Adipose tissue (tissue), 3 donors: ENCODE data around the gene COL19A1. TPM values are rescaled to one million over a fixed set of nuclear protein-coding genes. Genes with fewer than 3 reads are reported as not detected.
"Not testable (repeated sequence)": the region's sequence is repeated elsewhere in the genome, so short reads cannot be mapped to it uniquely, and the experiment has no call there.

Experiments used
- H3K27ac ChIP-seq: one replicate; pipeline ENCODE4 v1.5.1; 2013; ENCODE audit warnings: low read depth, low read length
- WGBS, 3 donors: extraction: QIAGEN DNeasy Blood & Tissue Kit; methylation state at CpG; one replicate each; pipeline ENCODE4 v1.1.7; 2013; 5-methylcytosine and 5-hydroxymethylcytosine counted together
- polyA plus RNA-seq, 3 donors: library from polyadenylated mRNA; stranded (reverse); fragments of 200-250 nt; gene quantifications; one replicate each; pipeline ENCODE4 v1.2.3, GENCODE V29; 2013
- donor health status: healthy with polysubstance abuse.
- donor health status: Bipolar disorder and iron deficiency.
- donor health status: healthy.

Gene COL19A1
- polyA plus RNA-seq, 3 donors: 0.09 TPM; not detected in 2

DNA sequence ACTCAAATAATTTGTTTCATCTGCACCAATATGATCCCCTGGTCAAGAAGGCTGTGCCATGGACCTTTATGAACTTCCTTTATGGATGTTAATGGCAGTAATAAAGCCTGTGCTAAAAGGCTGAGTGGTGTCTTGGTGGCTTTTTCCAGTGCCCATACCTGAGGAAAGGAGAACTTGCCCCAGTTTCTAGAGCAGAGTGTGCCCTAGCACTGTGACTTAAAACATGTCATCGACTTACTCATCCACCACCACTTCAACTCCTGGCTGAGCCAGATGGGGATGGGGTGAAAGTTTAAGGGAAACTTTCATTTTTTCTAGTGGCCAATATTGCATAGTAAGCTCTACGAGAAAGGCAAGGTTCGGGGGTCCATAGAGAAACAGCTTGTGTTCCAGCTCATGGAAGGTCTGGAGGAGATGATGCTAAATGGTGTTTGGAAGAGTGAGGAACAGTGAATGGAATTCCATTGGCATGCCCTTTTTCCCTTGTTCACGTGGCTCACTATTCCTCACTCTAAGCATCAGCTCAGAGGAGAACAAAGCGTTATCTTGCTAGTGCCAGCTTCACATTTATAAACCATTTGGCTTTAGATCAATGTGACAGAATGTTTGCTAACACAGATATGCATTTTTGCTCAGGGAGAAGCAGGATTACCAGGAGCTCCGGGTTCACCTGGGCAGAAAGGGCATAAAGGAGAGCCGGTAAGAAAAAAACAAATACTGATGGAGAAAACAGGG is 71.2 kb downstream of the COL19A1 start:
- no peak overlapping the region for H3K27ac ChIP-seq
- 55 to 80% (median 78%) methylated on average over 7 of the region's 7 CpGs for WGBS, 3 donors

DNA sequence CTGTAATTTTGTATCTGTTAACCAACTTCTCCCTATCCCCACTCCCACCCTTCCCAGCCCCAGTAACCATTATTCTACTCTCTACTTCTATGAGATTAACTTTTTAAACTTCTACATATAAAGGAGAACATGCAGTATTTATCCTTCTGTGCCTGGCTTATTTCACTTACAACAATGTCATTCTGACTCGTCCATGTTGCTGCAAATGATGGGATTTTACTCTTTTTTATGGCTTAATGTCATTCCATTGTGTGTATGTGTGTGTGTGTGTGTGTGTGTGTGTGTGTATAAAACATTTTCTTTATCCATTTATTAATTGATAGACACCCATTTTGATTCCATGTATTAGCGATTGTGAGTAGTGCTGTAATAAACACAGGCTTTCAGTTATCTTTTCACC is 76.1 kb downstream of the COL19A1 start:
- no peak overlapping the region for H3K27ac ChIP-seq
- 59 to 67% (median 60%) methylated on average over 2 of the region's 2 CpGs for WGBS, 3 donors

DNA sequence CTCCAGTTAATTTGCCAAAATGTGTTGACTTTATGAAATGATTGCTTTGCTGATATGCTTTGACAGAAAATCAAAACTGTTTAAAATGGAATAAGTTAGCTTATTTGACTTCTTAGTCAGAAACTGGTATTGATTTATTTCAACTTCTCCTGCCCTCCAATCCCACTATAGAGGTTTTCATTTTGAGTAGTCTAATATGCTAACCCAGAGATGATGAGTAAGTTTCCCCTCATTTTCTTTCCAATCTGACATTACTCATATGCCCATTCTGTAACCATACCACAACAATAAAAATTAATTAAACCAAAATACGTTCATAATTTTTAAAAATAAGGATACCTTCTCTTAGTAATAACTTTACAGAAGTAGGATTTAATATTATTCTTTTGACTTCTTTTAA is 78.8 kb downstream of the COL19A1 start:
- WGBS, 3 donors: 68 to 83% (median 68%) methylated on average over 1 of the region's 1 CpG
- no peak overlapping the region for H3K27ac ChIP-seq

DNA sequence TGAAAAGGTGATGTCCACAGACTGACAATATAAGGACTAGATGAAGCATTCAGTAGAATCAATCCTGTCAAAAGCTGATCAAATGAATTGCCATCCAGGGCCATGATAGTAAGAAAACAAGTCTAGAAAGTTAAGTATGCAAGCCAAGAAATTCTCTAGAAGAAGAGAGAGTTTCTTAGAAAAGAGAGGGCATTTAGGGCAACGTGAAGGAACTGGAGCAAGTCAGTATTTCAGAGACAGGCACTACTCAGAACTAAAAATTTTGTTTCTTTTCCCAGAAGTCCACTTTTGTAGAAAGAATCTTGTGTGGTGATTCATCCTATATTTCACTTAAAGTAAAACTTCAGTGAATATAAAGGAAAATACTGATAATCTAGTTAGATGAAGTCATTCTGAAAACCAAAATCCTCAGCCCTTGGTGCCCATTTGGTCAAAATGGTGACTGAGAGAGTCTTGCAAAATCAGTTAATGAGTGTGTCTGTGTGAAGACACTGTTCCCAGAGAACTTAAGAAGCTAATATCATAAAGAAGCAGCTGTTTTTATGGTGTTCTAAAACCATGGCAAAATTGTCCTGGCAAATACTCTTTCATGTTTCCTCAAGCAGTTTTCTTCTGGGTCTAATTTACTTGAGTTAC is 82.2 kb downstream of the COL19A1 start:
- WGBS, 3 donors: 50 to 79% (median 62%) methylated on average over 1 of the region's 1 CpG
- no peak overlapping the region for H3K27ac ChIP-seq

DNA sequence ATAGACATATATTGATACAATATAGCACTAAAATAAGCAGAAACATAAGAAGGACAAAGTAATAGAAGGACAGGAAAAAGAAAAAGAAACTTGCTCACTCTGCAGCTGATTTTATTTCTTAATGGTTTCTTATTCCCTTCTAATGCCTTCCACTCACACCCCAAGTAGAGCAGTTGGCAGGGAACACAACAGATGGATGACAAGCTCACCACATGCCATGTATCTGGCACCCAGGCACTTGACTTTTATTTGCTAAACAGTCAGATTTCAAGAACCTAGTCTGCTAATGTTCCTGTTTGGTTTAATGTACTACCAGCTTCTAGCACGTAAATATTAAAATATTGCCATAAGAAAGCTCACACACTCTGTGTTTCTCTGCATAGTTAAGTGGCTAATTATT is 87.1 kb downstream of the COL19A1 start:
- H3K27ac ChIP-seq: no peak overlapping the region
- WGBS, 3 donors: 28 to 88% (median 81%) methylated on average over 1 of the region's 1 CpG

DNA sequence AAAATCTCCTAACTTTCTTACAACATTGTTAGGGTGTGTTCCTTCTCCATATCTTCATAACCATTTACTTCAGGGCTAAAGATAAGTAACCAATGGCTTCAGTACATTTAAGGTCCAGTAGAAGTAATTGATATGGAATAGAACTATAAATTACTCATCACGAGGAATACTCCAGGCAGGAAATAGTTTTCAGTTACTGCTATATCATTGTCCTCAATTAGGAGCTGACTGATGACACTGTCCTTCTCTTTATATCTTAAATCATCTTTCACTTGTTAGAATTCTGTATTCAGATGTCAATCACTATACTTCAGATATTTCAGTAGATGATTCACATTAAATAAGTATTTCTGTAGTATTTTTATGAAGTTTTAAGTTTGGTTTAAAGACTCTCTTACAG is 88.4 kb downstream of the COL19A1 start:
- no peak overlapping the region for H3K27ac ChIP-seq

DNA sequence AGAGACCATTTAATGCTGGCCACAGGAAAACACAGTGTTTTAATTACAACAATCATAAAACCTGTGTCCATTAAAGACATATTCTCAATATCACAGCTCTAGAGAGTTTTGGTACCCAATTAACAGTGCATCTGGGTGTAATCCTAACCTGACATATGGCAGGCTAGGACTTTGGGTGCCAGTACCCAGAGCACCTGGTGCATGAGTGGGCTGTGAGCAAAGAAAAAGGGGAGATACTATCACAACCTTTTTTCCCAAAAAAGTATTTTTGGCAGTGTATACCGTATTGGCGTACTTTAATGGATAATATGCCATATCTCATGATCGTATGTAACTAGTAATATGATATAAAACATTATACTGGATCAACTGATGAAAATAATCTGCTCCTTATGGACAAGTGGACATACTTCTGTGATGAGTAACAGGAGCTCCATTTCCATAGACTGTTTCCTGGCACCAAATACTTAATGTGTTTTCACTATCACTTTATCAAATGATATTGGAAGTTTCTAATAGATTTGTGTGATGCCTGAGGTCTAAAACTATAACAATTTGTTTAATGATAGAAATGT is 91.7 kb downstream of the COL19A1 start:
- H3K27ac ChIP-seq: no peak overlapping the region
- WGBS, 3 donors: 67 to 85% (median 78%) methylated on average over 3 of the region's 3 CpGs

More for the DNA sequence above, 88.4 kb downstream of the COL19A1 start:
- WGBS, 3 donors: 31 to 76% (median 72%) methylated on average over 1 of the region's 1 CpG

DNA sequence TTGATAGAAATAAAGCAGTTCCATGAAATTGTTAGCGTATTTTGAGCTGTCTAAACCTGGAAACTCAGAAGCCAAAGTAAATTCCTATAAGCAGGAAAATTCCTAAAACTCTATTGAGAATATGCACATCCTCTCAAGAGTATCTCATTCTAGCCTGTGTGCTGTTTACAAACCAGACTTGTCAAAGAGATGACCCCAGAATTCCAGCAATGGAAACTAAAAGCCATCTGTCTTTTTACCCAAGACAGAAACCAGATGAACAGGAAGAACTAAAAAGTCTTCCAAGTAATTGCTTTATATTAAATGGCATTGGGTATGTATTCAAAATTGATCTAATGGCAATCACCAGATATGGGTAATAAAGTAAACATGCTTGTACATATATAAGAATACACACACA is 92.6 kb downstream of the COL19A1 start:
- WGBS, 3 donors: 71 to 75% (median 73%) methylated on average over 1 of the region's 1 CpG

DNA sequence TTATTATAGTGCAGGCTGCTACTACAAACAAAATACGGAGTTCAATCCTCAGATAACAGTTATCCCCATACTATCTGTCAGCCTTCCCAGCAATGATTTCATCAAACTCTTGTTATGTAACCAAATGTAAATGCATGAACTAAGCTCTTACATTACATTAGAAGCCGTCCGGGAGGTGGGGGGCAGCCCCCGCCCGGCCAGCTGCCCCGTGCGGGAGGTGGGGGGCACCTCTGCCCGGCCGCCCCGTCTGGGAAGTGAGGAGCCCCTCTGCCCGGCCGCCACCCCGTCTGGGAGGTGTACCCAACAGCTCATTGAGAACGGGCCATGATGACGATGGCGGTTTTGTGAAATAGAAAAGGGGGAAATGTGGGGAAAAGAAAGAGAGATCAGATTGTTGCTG is 99.6 kb downstream of the COL19A1 start:
- 90 to 95% (median 93%) methylated on average over 16 of the region's 16 CpGs for WGBS, 3 donors
- not testable (repeated sequence) for H3K27ac ChIP-seq

More for the DNA sequence above, 92.6 kb downstream of the COL19A1 start:
- no peak overlapping the region for H3K27ac ChIP-seq

DNA sequence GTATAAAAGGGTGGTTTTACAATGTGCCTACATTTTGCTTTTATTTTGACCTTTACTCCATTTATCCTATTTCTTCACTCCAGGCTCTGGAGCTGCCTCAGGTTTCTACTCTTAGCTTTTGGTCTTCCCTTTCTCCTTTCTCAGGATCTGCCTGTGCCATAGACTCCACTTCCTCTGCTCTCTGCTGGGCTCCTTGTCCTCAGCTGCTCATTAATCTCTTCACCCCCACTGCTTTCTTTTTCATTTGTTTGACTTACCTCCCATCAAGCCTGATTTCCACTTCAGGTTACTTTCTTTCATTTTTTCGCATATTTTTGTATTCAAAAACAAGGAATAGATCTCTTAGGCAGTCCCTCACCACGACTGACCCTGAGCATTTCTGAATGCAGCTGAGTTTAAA is 106.8 kb downstream of the COL19A1 start:
- 43% methylated on average over 2 of the region's 2 CpGs for WGBS, 3 donors
- H3K27ac ChIP-seq: no peak overlapping the region

DNA sequence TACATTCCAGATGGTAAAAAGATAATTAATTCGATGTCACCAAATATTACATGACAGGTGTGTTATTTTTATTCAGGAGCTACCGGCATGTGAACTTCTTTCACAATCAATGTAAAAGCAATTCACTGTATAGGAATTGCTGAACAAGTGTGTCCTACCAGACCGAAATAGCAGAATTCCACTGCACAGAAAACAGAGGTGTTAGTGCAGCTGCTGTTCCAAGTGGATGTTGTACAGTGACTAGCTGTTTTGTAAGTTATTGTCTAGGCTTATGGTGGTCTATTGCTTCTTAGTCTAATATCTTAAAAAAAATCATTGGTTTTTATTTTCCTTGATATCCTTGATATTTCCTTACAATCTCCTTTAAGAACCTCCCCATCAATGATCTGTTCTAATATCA is 107.4 kb downstream of the COL19A1 start:
- WGBS, 3 donors: 77 to 81% (median 79%) methylated on average over 3 of the region's 3 CpGs
- no peak overlapping the region for H3K27ac ChIP-seq

DNA sequence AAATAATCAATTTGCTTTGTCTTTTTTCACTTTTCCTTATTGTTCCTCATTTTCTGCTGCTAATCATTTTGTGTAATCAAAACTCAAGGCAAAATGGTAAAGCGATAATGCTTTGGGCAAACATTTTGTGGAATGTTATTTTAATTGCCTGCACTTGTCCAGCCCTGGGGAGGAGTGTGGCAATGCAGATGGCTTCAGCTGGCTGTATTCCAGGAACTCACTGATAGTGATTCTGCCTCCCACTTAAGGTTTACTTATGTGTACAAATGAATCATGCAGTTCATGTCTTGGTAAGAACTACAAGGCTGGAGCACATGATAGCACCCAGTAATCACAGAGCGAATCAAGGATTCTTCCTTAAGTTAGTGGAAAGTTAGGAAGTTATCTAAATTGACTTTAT is 107.8 kb downstream of the COL19A1 start:
- H3K27ac ChIP-seq: no peak overlapping the region
- whole genome bisulfite sequencing, 3 donors: 65 to 76% (median 69%) methylated on average over 2 of the region's 2 CpGs

DNA sequence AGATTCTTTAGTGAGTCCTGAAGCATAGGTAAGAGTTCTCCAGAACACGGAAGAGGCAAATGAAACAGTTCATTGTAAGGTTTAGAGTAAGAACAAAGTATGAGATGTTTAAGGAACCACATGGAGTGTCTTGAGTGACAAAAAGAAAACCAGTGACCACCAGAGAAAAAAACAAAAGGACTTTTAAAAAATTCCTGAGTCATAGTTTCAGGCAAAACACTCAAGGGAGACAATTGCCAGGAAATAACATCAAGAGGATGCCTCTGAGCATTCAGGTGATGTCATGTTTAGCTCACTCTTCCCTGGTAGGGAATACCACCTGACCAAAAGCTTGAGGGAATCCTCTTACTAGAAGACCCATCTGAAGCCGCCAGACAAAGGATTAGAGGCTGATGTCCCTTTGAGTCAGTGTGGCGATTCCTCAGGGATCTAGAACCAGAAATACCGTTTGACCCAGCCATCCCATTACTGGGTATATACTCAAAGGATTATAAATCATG is 110.3 kb downstream of the COL19A1 start:
- H3K27ac ChIP-seq: no peak overlapping the region
- 64 to 89% (median 86%) methylated on average over 4 of the region's 4 CpGs for WGBS, 3 donors

DNA sequence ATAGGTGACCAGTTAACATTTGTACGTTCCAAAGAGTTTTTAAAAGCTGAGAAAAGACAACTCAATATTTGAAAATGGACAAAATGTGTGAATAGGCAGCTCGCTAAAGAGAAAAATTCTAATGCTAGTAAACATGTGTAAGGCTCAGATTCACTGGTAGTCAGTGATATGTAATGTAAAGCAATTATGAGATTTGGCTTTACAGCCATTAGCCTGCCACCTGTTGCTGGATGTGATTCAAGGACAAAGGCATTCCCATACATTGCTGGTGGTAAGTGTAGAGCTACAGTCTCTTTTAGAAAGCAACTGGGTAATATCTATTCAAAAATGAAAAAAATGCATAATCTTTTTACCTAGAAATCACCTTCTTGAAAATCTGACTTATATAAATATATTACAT is 114.3 kb downstream of the COL19A1 start:
- 63 to 82% (median 77%) methylated on average over 2 of the region's 2 CpGs for WGBS, 3 donors
- H3K27ac ChIP-seq: no peak overlapping the region

DNA sequence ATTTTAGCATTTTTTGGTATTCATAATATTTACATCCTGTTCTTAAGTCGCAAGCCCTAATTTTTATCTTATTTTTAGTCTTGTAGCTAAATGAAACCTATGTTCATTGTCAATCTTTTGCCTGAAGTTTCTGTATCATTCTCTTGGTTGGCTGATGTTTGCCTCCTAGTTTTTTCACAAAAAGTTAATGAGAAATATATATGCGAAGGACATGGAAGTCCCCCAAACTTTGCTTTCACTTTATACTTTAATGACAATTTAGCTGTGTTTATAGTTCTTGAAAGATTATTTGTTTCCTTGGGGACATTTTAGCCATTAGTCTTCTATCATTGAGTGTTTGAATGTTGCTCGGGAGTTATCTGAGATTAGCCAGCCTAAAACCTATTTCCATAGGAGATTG is 118.2 kb downstream of the COL19A1 start:
- no peak overlapping the region for H3K27ac ChIP-seq
- WGBS, 3 donors: 82 to 89% (median 84%) methylated on average over 3 of the region's 3 CpGs

DNA sequence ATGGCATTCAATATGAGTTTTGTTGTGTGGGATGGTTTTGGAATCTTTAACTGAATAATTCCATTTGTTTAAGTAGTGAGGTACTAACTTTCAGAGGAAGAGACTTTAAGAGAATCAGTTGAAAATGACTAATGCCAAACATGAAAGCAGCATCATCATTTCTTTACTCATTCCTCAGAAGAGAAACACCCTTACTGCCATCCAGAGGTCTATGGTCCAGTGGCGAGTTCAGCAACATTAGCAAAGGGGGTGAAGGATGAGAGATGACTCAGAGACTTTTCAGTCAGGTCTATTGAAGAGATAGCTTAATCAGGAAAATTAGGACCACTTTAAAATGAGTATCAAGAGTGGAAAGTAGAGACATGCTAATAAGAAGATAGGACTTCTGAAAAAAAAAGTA is 118.8 kb downstream of the COL19A1 start:
- H3K27ac ChIP-seq: no peak overlapping the region
- WGBS, 3 donors: 86 to 97% (median 90%) methylated on average over 1 of the region's 1 CpG

DNA sequence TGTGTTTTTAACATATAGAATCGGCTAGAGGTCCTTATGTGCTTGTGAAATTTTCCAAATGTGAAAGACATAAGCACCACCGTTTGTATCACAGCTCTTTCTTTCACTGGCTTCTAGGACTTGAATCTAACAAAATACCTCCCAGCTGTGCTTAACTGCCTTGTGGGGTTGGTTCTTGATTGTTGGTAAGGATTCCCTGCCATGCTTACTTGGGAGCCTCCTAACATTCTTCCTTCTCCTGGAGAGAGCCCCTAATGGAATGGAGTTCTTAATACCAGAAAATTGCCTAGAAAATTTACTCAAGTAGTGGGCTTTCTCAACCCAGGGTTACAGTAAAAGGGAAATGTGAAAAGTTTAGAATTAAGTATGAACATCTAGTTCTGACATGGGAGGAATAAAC is 121.2 kb downstream of the COL19A1 start:
- 72 to 82% (median 80%) methylated on average over 2 of the region's 2 CpGs for WGBS, 3 donors
- H3K27ac ChIP-seq: no peak overlapping the region

DNA sequence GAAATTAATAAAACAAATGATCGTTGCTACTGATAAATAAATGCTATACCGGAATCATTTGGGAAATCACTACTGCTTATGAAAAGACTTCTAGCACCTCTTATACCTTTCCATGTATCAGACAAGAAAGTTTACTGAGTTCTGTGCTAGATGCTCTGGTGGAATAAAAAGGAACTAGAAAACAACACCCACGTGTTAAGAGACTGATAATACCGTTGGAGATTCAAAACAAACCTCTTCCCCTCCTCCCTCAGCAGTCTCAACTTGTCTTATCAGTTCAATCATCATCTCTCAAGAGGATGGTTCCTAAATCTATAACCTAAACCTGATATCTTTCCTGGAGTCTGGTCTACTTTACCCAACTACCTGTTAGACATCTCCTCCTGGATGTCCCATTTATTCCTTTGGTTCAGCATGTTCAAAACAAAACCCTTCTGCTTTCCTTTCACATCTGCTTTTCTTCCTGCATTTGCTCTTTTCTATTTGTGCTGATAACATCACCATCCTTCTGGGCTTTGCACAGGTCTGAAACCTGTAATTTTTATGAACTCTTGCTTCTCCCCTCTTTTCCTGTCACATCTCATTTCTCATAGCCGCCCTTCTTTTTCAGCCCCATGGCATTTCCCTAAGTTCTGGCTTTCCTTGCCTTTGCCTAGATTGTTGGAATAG is 122.2 kb downstream of the COL19A1 start:
- H3K27ac ChIP-seq: no peak overlapping the region
- WGBS, 3 donors: 61 to 75% (median 67%) methylated on average over 5 of the region's 5 CpGs

DNA sequence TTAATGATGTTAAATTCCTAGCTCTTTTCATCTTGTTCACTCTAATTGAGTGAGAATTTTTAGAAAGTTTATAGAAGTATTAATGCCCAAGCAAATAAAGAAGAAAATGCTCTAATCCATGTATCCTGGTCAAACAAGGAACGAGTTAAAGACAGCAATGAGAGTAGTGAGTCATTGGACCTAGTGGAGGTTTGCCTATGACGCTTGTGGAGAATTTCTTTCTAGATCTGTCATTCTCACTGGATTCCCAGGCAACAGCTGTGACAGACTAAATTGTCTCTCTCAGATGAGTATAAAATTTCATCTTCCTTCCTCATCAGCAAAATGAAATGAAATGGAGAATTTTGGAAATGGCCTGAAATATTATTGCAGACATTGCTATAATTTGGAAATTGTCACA is 127.9 kb downstream of the COL19A1 start:
- H3K27ac ChIP-seq: no peak overlapping the region
- WGBS, 3 donors: 73 to 80% (median 74%) methylated on average over 2 of the region's 2 CpGs
